IMR-90 (cell line): Measurements from ENCODE around the gene ZFR2. TPM values are rescaled to one million over a fixed set of nuclear protein-coding genes. Genes with fewer than 3 reads are reported as not detected.

Source experiments
- ATAC-seq: fragments of 200-7000 bp; cut with Tn5 transposase; 2 replicates; pipeline ENCODE4 v1.9.1; 2020; ENCODE audit warnings: low read depth, mild to moderate bottlenecking, moderate library complexity
- BruUV-seq: library from RNA; stranded (reverse); fragments of 400-500 nt; replicated peaks from 2 replicates; lab custom pipeline; 2021; lab: Mats Ljungman, UMichigan
- CTCF ChIA-PET: fragments of 300-600 bp; formaldehyde crosslinking; extraction: SDS; loops from one replicate; lab custom pipeline; 2021; ENCODE audit warnings: antibody characterized with exemption; lab: Yijun Ruan, JAX
- POLR2A ChIA-PET: fragments of 300-600 bp; sonication (Branson Sonifier 250); formaldehyde crosslinking; loops from one replicate; lab custom pipeline; 2022; ENCODE audit warnings: antibody characterized with exemption; ENCODE audit not compliant: unreplicated experiment; lab: Charles Lee
- DNase-seq: peaks from one replicate; pipeline ENCODE4 v3.0.0; 2013
- H2AFZ ChIP-seq: replicated peaks from 2 replicates; pipeline ENCODE3; 2013; ENCODE audit warnings: low read length, mild to moderate bottlenecking; ENCODE audit not compliant: poor library complexity
- H2AK5ac ChIP-seq: 2 replicates; pipeline ENCODE4 v1.6.1; 2013; ENCODE audit warnings: low read depth, low read length, inconsistent platforms
- H2AK9ac ChIP-seq: replicated peaks from 2 replicates; pipeline ENCODE3; 2013; ENCODE audit warnings: mild to moderate bottlenecking, low read depth, low read length, moderate library complexity; ENCODE audit not compliant: poor library complexity
- H2BK120ac ChIP-seq: 2 replicates; pipeline ENCODE4 v1.6.1; 2013; ENCODE audit warnings: low read depth, low read length, inconsistent platforms
- H2BK15ac ChIP-seq: 3 replicates; pipeline ENCODE4 v1.6.1; 2013; ENCODE audit warnings: low read depth, low read length, inconsistent platforms
- H2BK20ac ChIP-seq: 2 replicates; pipeline ENCODE4 v1.6.1; 2013; ENCODE audit warnings: low read depth, mild to moderate bottlenecking, inconsistent platforms, low read length, moderate library complexity
- H2BK5ac ChIP-seq: 2 replicates; pipeline ENCODE4 v1.6.1; 2013; ENCODE audit warnings: mild to moderate bottlenecking, low read depth, low read length, inconsistent platforms; ENCODE audit not compliant: poor library complexity, severe bottlenecking
- H3K14ac ChIP-seq: replicated peaks from 2 replicates; pipeline ENCODE4 v1.6.1; 2013; ENCODE audit warnings: low read depth, low read length, inconsistent platforms
- H3K18ac ChIP-seq: 2 replicates; pipeline ENCODE4 v1.6.1; 2013; ENCODE audit warnings: low read depth, low read length, control low read depth
- H3K23ac ChIP-seq: 2 replicates; pipeline ENCODE4 v1.6.1; 2013; ENCODE audit warnings: low read depth, low read length, inconsistent platforms
- H3K27ac ChIP-seq: 2 replicates; pipeline ENCODE4 v1.5.1; 2013; ENCODE audit warnings: mild to moderate bottlenecking, control low read depth, low read length; ENCODE audit not compliant: insufficient read depth
- H3K27me3 ChIP-seq: 2 replicates; pipeline ENCODE4 v1.6.1; 2013; ENCODE audit warnings: low read length; ENCODE audit not compliant: control insufficient read depth, insufficient read depth
- H3K36me3 ChIP-seq: 2 replicates; pipeline ENCODE4 v1.6.1; 2013; ENCODE audit warnings: low read length, mixed read lengths; ENCODE audit not compliant: control insufficient read depth, insufficient read depth
- H3K4ac ChIP-seq: 2 replicates; pipeline ENCODE4 v1.6.1; 2013; ENCODE audit warnings: low read depth, low read length, inconsistent platforms
- H3K4me1 ChIP-seq: 2 replicates; pipeline ENCODE4 v1.6.1; 2013; ENCODE audit warnings: low read length, mixed read lengths; ENCODE audit not compliant: control insufficient read depth, insufficient read depth
- H3K4me2 ChIP-seq: 2 replicates; pipeline ENCODE4 v1.6.1; 2013; ENCODE audit warnings: low read depth, mild to moderate bottlenecking, control low read depth, low read length, moderate library complexity
- H3K4me3 ChIP-seq: 2 replicates; pipeline ENCODE4 v1.5.1; 2013; ENCODE audit warnings: low read depth, mild to moderate bottlenecking, control low read depth, low read length, moderate library complexity; ENCODE audit not compliant: insufficient read depth
- H3K56ac ChIP-seq: 2 replicates; pipeline ENCODE4 v1.6.1; 2013; ENCODE audit warnings: low read length, inconsistent platforms; ENCODE audit not compliant: insufficient read depth; ENCODE audit errors: extremely low read depth
- H3K79me1 ChIP-seq, 2 experiments: 2 replicates each; pipeline ENCODE4 v1.6.1; 2013; ENCODE audit warnings: low read length in 2 of 2, inconsistent platforms in 1 of 2, low read depth in 1 of 2
- H3K9ac ChIP-seq: 2 replicates; pipeline ENCODE4 v1.6.1; 2013; ENCODE audit warnings: low read depth, low read length, control low read depth
- H3K9me1 ChIP-seq: 2 replicates; pipeline ENCODE4 v1.6.1; 2013; ENCODE audit warnings: low read length, inconsistent platforms; ENCODE audit not compliant: insufficient read depth
- H3K9me3 ChIP-seq: 2 replicates; pipeline ENCODE4 v1.6.1; 2013; ENCODE audit warnings: low read length; ENCODE audit not compliant: control insufficient read depth, insufficient read depth
- H4K20me1 ChIP-seq: 2 replicates; pipeline ENCODE4 v1.6.1; 2013; ENCODE audit warnings: low read length, inconsistent platforms; ENCODE audit not compliant: insufficient read depth
- H4K5ac ChIP-seq: 2 replicates; pipeline ENCODE4 v1.6.1; 2013; ENCODE audit warnings: mild to moderate bottlenecking, low read depth, low read length, control low read depth
- H4K8ac ChIP-seq, 2 experiments: 2 replicates each; pipeline ENCODE4 v1.6.1; 2013; ENCODE audit warnings: low read depth in 2 of 2, low read length in 2 of 2, control low read depth in 1 of 2, inconsistent platforms in 1 of 2
- H4K91ac ChIP-seq: 2 replicates; pipeline ENCODE4 v1.6.1; 2013; ENCODE audit warnings: low read depth, low read length, inconsistent platforms; ENCODE audit not compliant: insufficient read depth
- CEBPB ChIP-seq: IDR thresholded peaks from 2 replicates; pipeline ENCODE4 v1.6.1; 2012; ENCODE audit warnings: low read depth, low read length, improper control_type of control experiment
- CHD1 ChIP-seq: IDR thresholded peaks from 2 replicates; pipeline ENCODE4 v1.6.1; 2012; ENCODE audit warnings: low read depth, low read length, improper control_type of control experiment
- MXI1 ChIP-seq: IDR thresholded peaks from 2 replicates; pipeline ENCODE4 v1.6.1; 2012; ENCODE audit warnings: low read depth, mild to moderate bottlenecking, low read length, moderate library complexity, borderline replicate concordance
- RCOR1 ChIP-seq: IDR thresholded peaks from 2 replicates; pipeline ENCODE4 v1.6.1; 2012; ENCODE audit warnings: mild to moderate bottlenecking, low read length, improper control_type of control experiment; ENCODE audit not compliant: insufficient replicate concordance
- WGBS, 2 experiments: methylation state at CpG; one replicate each; pipeline versions ENCODE4 v1.1.5 to v1.1.7; 2013; ENCODE audit warnings: missing lambda C conversion rate in 2 of 2; ENCODE audit not compliant: insufficient read length in 1 of 2; ENCODE audit errors: extremely low coverage in 2 of 2; 5-methylcytosine and 5-hydroxymethylcytosine counted together
- dilution Hi-C: fragments of 300-500 bp; cut with HindIII; formaldehyde crosslinking; loops from one replicate; pipeline ENCODE4 v1.14.3; 2018; ENCODE audit warnings: low sequenced_read_pairs; ENCODE audit not compliant: unreplicated experiment
- in situ Hi-C: fragments of 300-500 bp; cut with MboI; formaldehyde crosslinking; loops from 3 replicates; pipeline ENCODE4 v1.14.3; 2019; ENCODE audit warnings: low sequenced_read_pairs, inconsistent platforms, mixed read lengths
- intact Hi-C: fragments of 100-400 bp; cut with micrococcal nuclease; formaldehyde crosslinking; loops from 2 replicates; pipeline ENCODE4 v1.10.0; 2022
- polyA plus RNA-seq, 3 experiments: library from polyadenylated mRNA; depleted of rRNA; stranded (reverse); fragments of >200 nt; gene quantifications; 2 replicates each; pipeline ENCODE4 v1.2.3, GENCODE V29; 2012; ENCODE audit warnings: low replicate concordance in 1 of 3
- total RNA-seq: library from RNA; depleted of rRNA; stranded (reverse); fragments of >200 nt; gene quantifications from 2 replicates; pipeline ENCODE4 v1.2.3, GENCODE V29; 2012

The ZFR2 gene
- total and polyA plus RNA-seq, 2 of the 4 experiments (the other 2 are of a cell fraction) = 0.19 TPM; not detected in 1

GRCh38 chr19:3840804-3841203, 28.0 kb downstream of the ZFR2 start:
- ChIA-PET POLR2A (no interaction called here), CTCF (no interaction called here)
- no peak overlapping the region for H2BK5ac ChIP-seq
- H3K4ac ChIP-seq = no peak overlapping the region
- H2AK5ac ChIP-seq = no peak overlapping the region
- H3K23ac ChIP-seq = no peak overlapping the region
- in situ Hi-C loops = no loop called here
- no peak overlapping the region for H2AFZ ChIP-seq
- no peak overlapping the region for H4K91ac ChIP-seq
- DNase-seq (no peak), ATAC-seq (no peak)
- no peak overlapping the region for H3K9ac ChIP-seq
- no peak overlapping the region for H3K56ac ChIP-seq
- WGBS, 2 experiments = 55% methylated on average over 4 of the region's 10 CpGs; no CpG with 5 or more reads in 1 of the 2 experiments
- H3K4me1 ChIP-seq = no peaks in the 10 kb centered on the region
- no peak overlapping the region for H3K27ac ChIP-seq
- no TSS peak for BruUV-seq
- no peak overlapping the region for H4K5ac ChIP-seq
- no peak overlapping the region for H3K18ac ChIP-seq
- H3K14ac ChIP-seq = no peak overlapping the region
- no peaks in the 10 kb centered on the region for H3K9me1 ChIP-seq
- H2BK120ac ChIP-seq = no peak overlapping the region
- dilution Hi-C loops = no loop called here
- no peak overlapping the region for H4K8ac ChIP-seq
- no peaks in the 10 kb centered on the region for H3K79me1 ChIP-seq
- no peak overlapping the region for H2AK9ac ChIP-seq
- no peak overlapping the region for H2BK15ac ChIP-seq
- no peak for TF ChIP-seq RCOR1
- no peak for TF ChIP-seq CEBPB
- TF ChIP-seq CHD1 = no peak
- no peak for TF ChIP-seq MXI1
- peaks cover 10% of the 10 kb centered on the region for H3K9me3 ChIP-seq
- H3K36me3 ChIP-seq = no peaks in the 10 kb centered on the region
- H2BK20ac ChIP-seq = no peak overlapping the region
- H3K4me3 ChIP-seq = no peak overlapping the region
- H4K20me1 ChIP-seq = no peaks in the 10 kb centered on the region; the same call in 1 of the 2 replicates
- no peak overlapping the region for H3K4me2 ChIP-seq
- intact Hi-C loops = no loop called here
- peaks cover 21% of the 10 kb centered on the region for H3K27me3 ChIP-seq
